Naive thymus-derived CD4-positive, alpha-beta T cell (primary cell): Measurements from ENCODE around the gene ULK3. TPM values are rescaled to one million over a fixed set of nuclear protein-coding genes. Genes with fewer than 3 reads are reported as not detected.

ENCODE experiments used
- ATAC-seq: fragments of 150-1000 bp; cut with Tn5 transposase; 2 replicates; pipeline ENCODE4 v1.10.0; 2021; ENCODE audit warnings: mild to moderate bottlenecking, moderate library complexity
- CTCF ChIA-PET: fragments of 350-600 bp; sonication (Branson Sonifier 250); formaldehyde crosslinking; loops from one replicate; lab custom pipeline; 2021; ENCODE audit warnings: antibody characterized with exemption; lab: Charles Lee
- POLR2A ChIA-PET: fragments of 350-600 bp; sonication (Branson Sonifier 250); formaldehyde crosslinking; loops from one replicate; lab custom pipeline; 2021; ENCODE audit warnings: antibody characterized with exemption, inconsistent platforms; lab: Charles Lee
- DNase-seq, 9 donors: peaks; one replicate each; pipeline versions ENCODE4 v3.0.0 to v3.0.0-alpha.2; 2020 to 2022; ENCODE audit warnings: mixed read lengths in 1 of 9
- H3K27ac ChIP-seq: one replicate; pipeline ENCODE4 v1.7.0; 2013; ENCODE audit warnings: mild to moderate bottlenecking, low read depth, low read length, moderate library complexity
- H3K27me3 ChIP-seq, 2 donors: one replicate each; pipeline ENCODE4 v1.7.0; 2013; ENCODE audit warnings: low read length in 2 of 2, mild to moderate bottlenecking in 2 of 2, moderate library complexity in 2 of 2; ENCODE audit not compliant: control insufficient read depth in 2 of 2, insufficient read depth in 2 of 2
- H3K36me3 ChIP-seq, 3 experiments: 1 replicate in 2 of 3; 2 replicates in 1 of 3; pipeline ENCODE4 v1.7.0; 2013; ENCODE audit warnings: low read length in 3 of 3, mild to moderate bottlenecking in 3 of 3, moderate library complexity in 1 of 3; ENCODE audit not compliant: insufficient read depth in 3 of 3, control insufficient read depth in 2 of 3
- H3K4me1 ChIP-seq, 2 donors: one replicate each; pipeline ENCODE4 v1.7.0; 2013; ENCODE audit warnings: low read length in 2 of 2, mild to moderate bottlenecking in 2 of 2, moderate library complexity in 1 of 2; ENCODE audit not compliant: control insufficient read depth in 2 of 2, insufficient read depth in 2 of 2
- H3K4me3 ChIP-seq: 2 replicates; pipeline ENCODE4 v1.7.0; 2013; ENCODE audit warnings: mild to moderate bottlenecking, low read length
- H3K9me3 ChIP-seq, 3 experiments: 1 replicate in 2 of 3; 2 replicates in 1 of 3; pipeline ENCODE4 v1.7.0; 2013; ENCODE audit warnings: low read length in 3 of 3; ENCODE audit not compliant: control insufficient read depth in 2 of 3
- H3K27ac Mint-ChIP-seq, 9 donors: one replicate each; pipeline ENCODE4 v1.8.0; 2020 to 2022; ENCODE audit warnings: mixed read lengths in 9 of 9, mild to moderate bottlenecking in 8 of 9, moderate library complexity in 5 of 9, inconsistent platforms in 2 of 9
- H3K27me3 Mint-ChIP-seq, 5 donors: one replicate each; pipeline ENCODE4 v1.8.0; 2021 to 2022; ENCODE audit warnings: mixed read lengths in 5 of 5, mild to moderate bottlenecking in 1 of 5
- H3K36me3 Mint-ChIP-seq, 5 donors: one replicate each; pipeline ENCODE4 v1.8.0; 2020 to 2022; ENCODE audit warnings: mixed read lengths in 5 of 5, mild to moderate bottlenecking in 3 of 5, inconsistent platforms in 1 of 5
- H3K4me1 Mint-ChIP-seq, 7 donors: one replicate each; pipeline ENCODE4 v1.8.0; 2020 to 2022; ENCODE audit warnings: mixed read lengths in 7 of 7, mild to moderate bottlenecking in 3 of 7, inconsistent platforms in 1 of 7
- H3K4me3 Mint-ChIP-seq, 10 donors: one replicate each; pipeline ENCODE4 v1.8.0; 2020 to 2022; ENCODE audit warnings: mild to moderate bottlenecking in 10 of 10, mixed read lengths in 10 of 10, moderate library complexity in 6 of 10, inconsistent platforms in 2 of 10
- H3K9me3 Mint-ChIP-seq, 11 donors: one replicate each; pipeline ENCODE4 v1.8.0; 2020 to 2022; ENCODE audit warnings: mixed read lengths in 11 of 11, mild to moderate bottlenecking in 4 of 11, inconsistent platforms in 1 of 11, moderate library complexity in 1 of 11
- intact Hi-C, 2 donors: fragments of 100-400 bp; cut with micrococcal nuclease; formaldehyde crosslinking; loops; one replicate each; pipeline ENCODE4 v1.15.1; 2023
- polyA plus RNA-seq, 2 donors: library from polyadenylated mRNA; unstranded; fragments of 300-500 nt; fragmentation: Illumina TruSeq; gene quantifications; one replicate each; pipeline ENCODE4 v1.2.3, GENCODE V29; 2021
- total RNA-seq, 6 experiments: library from RNA in 5 of 6; stranded (reverse) in 5 of 6; gene quantifications; 1 replicate in 5 of 6; 2 replicates in 1 of 6; pipeline ENCODE4 v1.2.3 and lab custom pipeline; 2021 to 2026

ULK3 gene
- total and polyA plus RNA-seq, 7 experiments from 2014 or later, result 15.4 to 106 (median 54.8) TPM

GRCh38 chr15:74882528-74882927 lies 39.6 kb upstream of the ULK3 start:
- Mint-ChIP-seq H3K9me3 (peaks cover 0 to 5% (median 0%) of the 10 kb centered on the region in 11 donors), H3K27ac (no peak overlapping the region), H3K4me3 (no peak overlapping the region), H3K4me1 (peaks cover 0 to 11% (median 0%) of the 10 kb centered on the region in 7 donors), H3K36me3 (no peaks in the 10 kb centered on the region), H3K27me3 (no peaks in the 10 kb centered on the region)
- H3K27ac ChIP-seq, result no peak overlapping the region
- H3K27me3 ChIP-seq, result no peaks in the 10 kb centered on the region
- no peak for DNase-seq
- no peaks in the 10 kb centered on the region for H3K4me1 ChIP-seq
- no peak overlapping the region for H3K4me3 ChIP-seq
- no peak for ATAC-seq
- no peaks in the 10 kb centered on the region for H3K36me3 ChIP-seq
- ChIA-PET CTCF (interaction anchor here (0.6 to 1.0 kb wide), 3 partner anchors 24 to 89 kb away, joined by 4 to 5 read pairs (median 4); no protein-coding TSS in a partner anchor), POLR2A (interaction anchor here (1.3 to 1.6 kb wide), 2 partner anchors 9 to 11 kb away, joined by 3 to 4 read pairs; partner anchors contain the start of gene SCAMP2)
- H3K9me3 ChIP-seq, result no peaks in the 10 kb centered on the region
- intact Hi-C loops, result no loop called here

GRCh38 chr15:74878273-74878672 lies 35.3 kb upstream of the ULK3 start:
- Histone ChIP-seq H3K9me3 (no peaks in the 10 kb centered on the region), H3K4me1 (peaks cover 0 to 3% of the 10 kb centered on the region in 2 donors), H3K4me3 (no peak overlapping the region), H3K27ac (no peak overlapping the region), H3K36me3 (no peaks in the 10 kb centered on the region), H3K27me3 (no peaks in the 10 kb centered on the region)
- POLR2A ChIA-PET, result no interaction called here
- DNase-seq, result no peak
- Mint-ChIP-seq H3K9me3 (peaks cover 0 to 5% (median 0%) of the 10 kb centered on the region in 11 donors), H3K4me3 (no peak overlapping the region), H3K27ac (no peak overlapping the region), H3K4me1 (peaks cover 3 to 10% (median 9%) of the 10 kb centered on the region in 7 donors), H3K36me3 (peaks cover 0 to 2% (median 0%) of the 10 kb centered on the region in 5 donors), H3K27me3 (peaks cover 0 to 8% (median 0%) of the 10 kb centered on the region in 5 donors)
- no peak for ATAC-seq
- CTCF ChIA-PET, result interaction anchor here (0.7 kb wide), 1 partner anchor 96 kb away, joined by 3 read pairs; no protein-coding TSS in a partner anchor
- intact Hi-C loops, result loop anchor here in 1 of 2 donors (10.0 kb wide), 1 partner anchor 577 kb away; the partner anchor contains the start of gene SIN3A

- ChIA-PET CTCF (interaction anchor here (0.7 to 1.3 kb wide), 3 partner anchors 15 to 28 kb away, joined by 3 to 7 read pairs (median 4); no protein-coding TSS in a partner anchor), POLR2A (interaction anchor here (0.6 to 2.9 kb wide), 13 partner anchors 9 to 70 kb away, joined by 3 to 20 read pairs (median 4); partner anchors contain the start of genes MPI and ULK3)
- Mint-ChIP-seq H3K36me3 (peaks cover 4 to 20% (median 7%) of the 10 kb centered on the region in 5 donors), H3K4me1 (peaks cover 29 to 48% (median 39%) of the 10 kb centered on the region in 7 donors), H3K4me3 (peak overlapping the region; percentile 92 to 100 (median 98)), H3K27ac (peak overlapping the region; percentile 88 to 99 (median 96)), H3K9me3 (no peaks in the 10 kb centered on the region), H3K27me3 (peaks cover 0 to 8% (median 0%) of the 10 kb centered on the region in 5 donors)
- Histone ChIP-seq H3K27ac (peak overlapping the region; percentile 98), H3K4me3 (peak overlapping the region; percentile 86), H3K27me3 (no peaks in the 10 kb centered on the region), H3K36me3 (peaks cover 0 to 7% (median 0%) of the 10 kb centered on the region in 3 experiments), H3K9me3 (no peaks in the 10 kb centered on the region), H3K4me1 (peaks cover 32% of the 10 kb centered on the region in 2 donors)
- intact Hi-C loops, result loop anchor here (1.0 to 10.0 kb wide), 15 partner anchors 15 to 581 kb away; partner anchors contain the start of genes CLK3 (in 2 of the 2), COX5A (in 2 of the 2), FAM219B (in 2 of the 2) and SIN3A (in 2 of the 2)
- no peak for ATAC-seq
- DNase-seq, result peak in 1 of 9 donors; percentile 31
Observed at GRCh38 chr15:74873756-74874424, 30.9 kb upstream of the ULK3 start.

GRCh38 chr15:74873036-74873755 lies 30.2 kb upstream of the ULK3 start, which contains the start of gene SCAMP2:
Gene SCAMP2 (minus strand): TSS chr15:74873365. CDS start chr15:74873255, 110 bp downstream.
- ATAC-seq (peak; percentile 95), DNase-seq (peak; percentile 83 to 94 (median 91))
- peaks cover 38 to 39% of the 10 kb centered on the region in 2 donors for H3K4me1 ChIP-seq
- H3K27ac ChIP-seq, result peak within 1 kb of the TSS; percentile 98
- Mint-ChIP-seq H3K36me3 (peaks cover 4 to 26% (median 7%) of the 10 kb centered on the region in 5 donors), H3K27ac (peak within 1 kb of the TSS; percentile 88 to 99 (median 96)), H3K27me3 (peaks cover 0 to 8% (median 0%) of the 10 kb centered on the region in 5 donors), H3K9me3 (peaks cover 0 to under 1% (median 0%) of the 10 kb centered on the region in 11 donors), H3K4me1 (peaks cover 31 to 54% (median 45%) of the 10 kb centered on the region in 7 donors), H3K4me3 (peak within 1 kb of the TSS; percentile 92 to 100 (median 98))
- no peaks in the 10 kb centered on the region for H3K27me3 ChIP-seq
- POLR2A ChIA-PET, result interaction anchor here (0.6 to 2.9 kb wide), 13 partner anchors 10 to 69 kb away, joined by 3 to 20 read pairs (median 3); partner anchors contain the start of genes MPI and ULK3
- H3K4me3 ChIP-seq, result peak within 1 kb of the TSS; percentile 86
- H3K9me3 ChIP-seq, result no peaks in the 10 kb centered on the region
- H3K36me3 ChIP-seq, result peaks cover 0 to 7% (median 0%) of the 10 kb centered on the region in 3 experiments
- CTCF ChIA-PET, result interaction anchor here (0.7 to 1.3 kb wide), 3 partner anchors 16 to 28 kb away, joined by 3 to 7 read pairs (median 4); no protein-coding TSS in a partner anchor
- intact Hi-C loops, result loop anchor here (1.0 to 10.0 kb wide), 15 partner anchors 16 to 582 kb away; partner anchors contain the start of genes CLK3 (in 2 of the 2), COX5A (in 2 of the 2), FAM219B (in 2 of the 2) and SIN3A (in 2 of the 2)

GRCh38 chr15:74872702-74873035 lies 29.7 kb upstream of the ULK3 start:
- Mint-ChIP-seq H3K4me1 (peaks cover 37 to 59% (median 50%) of the 10 kb centered on the region in 7 donors), H3K27me3 (peaks cover 0 to 8% (median 0%) of the 10 kb centered on the region in 5 donors), H3K27ac (peak overlapping the region; percentile 88 to 99 (median 96)), H3K9me3 (peaks cover 0 to 4% (median 0%) of the 10 kb centered on the region in 11 donors), H3K36me3 (peaks cover 4 to 31% (median 12%) of the 10 kb centered on the region in 5 donors), H3K4me3 (peak overlapping the region; percentile 92 to 100 (median 98))
- CTCF ChIA-PET, result no interaction called here
- Histone ChIP-seq H3K4me3 (peak overlapping the region; percentile 86), H3K36me3 (peaks cover 0 to 7% (median 0%) of the 10 kb centered on the region in 3 experiments), H3K27ac (peak overlapping the region; percentile 98), H3K9me3 (no peaks in the 10 kb centered on the region), H3K4me1 (peaks cover 43 to 44% of the 10 kb centered on the region in 2 donors), H3K27me3 (no peaks in the 10 kb centered on the region)
- ATAC-seq, result no peak
- POLR2A ChIA-PET, result interaction anchor here (1.1 to 2.9 kb wide), 3 partner anchors 20 to 29 kb away, joined by 3 to 20 read pairs (median 4); partner anchors contain the start of gene ULK3
- no peak for DNase-seq
- intact Hi-C loops, result loop anchor here (1.0 to 10.0 kb wide), 15 partner anchors 17 to 582 kb away; partner anchors contain the start of genes CLK3 (in 2 of the 2), COX5A (in 2 of the 2), FAM219B (in 2 of the 2) and SIN3A (in 2 of the 2)
